ENCODE measurements around the gene HSPA9.

The HSPA9 gene

DNA sequence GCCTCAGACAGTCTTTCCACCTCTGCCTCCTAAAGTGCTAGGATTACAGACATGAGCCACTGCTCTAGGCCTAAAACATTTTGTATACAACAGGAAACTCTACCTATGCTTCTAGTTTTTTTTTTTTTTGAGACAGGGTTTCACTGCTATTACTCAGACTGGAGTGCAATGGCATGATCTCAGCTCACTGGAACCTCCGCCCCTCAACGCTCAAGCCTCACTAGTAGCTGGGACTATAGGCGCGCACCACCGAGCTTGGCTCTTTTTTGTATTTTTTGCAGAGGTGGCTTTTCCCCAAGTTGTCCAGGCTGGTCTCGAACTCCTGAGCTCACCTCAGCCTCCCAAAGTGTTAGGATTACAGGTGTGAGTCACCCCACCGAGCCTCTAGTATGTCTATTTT lies 5.4 kb downstream of the HSPA9 start:
- Histone ChIP-seq H3K79me2 (ENCODE audit: insufficient read depth, low read depth) (peaks cover 96% of the 10 kb centered on the region), H4K20me1 (ENCODE audit: insufficient read depth) (peaks cover 7% of the 10 kb centered on the region)

DNA sequence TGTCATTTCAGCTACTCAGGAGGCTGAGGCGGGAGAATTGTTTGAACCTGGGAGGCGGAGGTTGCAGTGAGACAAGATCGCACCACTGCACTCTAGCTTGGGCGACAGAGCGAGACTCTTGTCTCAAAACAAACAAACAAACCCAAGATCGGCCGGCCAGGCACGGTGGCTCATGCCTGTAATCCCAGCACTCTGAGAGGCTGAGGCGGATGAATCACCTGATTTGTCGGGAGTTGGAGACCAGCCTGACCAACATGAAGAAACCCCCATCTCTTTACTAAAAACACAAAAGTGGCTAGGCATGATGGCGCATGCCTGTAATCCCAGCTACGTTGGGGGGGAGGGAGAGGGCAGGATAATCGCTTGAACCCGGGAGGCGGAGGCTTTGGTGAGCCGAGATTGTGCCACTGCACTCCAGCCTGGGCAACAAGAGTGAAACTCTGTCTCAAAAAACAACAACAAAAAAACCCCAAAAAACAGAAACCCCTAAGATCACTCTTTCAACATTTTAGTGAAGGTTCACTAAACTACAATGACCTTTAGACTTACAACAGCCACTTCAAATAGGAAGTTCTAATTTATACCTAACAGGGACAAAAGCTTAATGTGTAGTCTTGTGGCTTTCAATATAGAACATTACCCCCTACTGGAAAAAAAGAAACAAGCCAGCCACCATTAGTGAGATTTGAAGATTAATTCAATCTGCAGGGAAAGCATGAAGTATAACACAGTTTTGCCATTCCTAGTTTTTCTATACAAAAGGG lies 7.0 kb downstream of the HSPA9 start:
- TF ChIP-seq, protein P1, sequence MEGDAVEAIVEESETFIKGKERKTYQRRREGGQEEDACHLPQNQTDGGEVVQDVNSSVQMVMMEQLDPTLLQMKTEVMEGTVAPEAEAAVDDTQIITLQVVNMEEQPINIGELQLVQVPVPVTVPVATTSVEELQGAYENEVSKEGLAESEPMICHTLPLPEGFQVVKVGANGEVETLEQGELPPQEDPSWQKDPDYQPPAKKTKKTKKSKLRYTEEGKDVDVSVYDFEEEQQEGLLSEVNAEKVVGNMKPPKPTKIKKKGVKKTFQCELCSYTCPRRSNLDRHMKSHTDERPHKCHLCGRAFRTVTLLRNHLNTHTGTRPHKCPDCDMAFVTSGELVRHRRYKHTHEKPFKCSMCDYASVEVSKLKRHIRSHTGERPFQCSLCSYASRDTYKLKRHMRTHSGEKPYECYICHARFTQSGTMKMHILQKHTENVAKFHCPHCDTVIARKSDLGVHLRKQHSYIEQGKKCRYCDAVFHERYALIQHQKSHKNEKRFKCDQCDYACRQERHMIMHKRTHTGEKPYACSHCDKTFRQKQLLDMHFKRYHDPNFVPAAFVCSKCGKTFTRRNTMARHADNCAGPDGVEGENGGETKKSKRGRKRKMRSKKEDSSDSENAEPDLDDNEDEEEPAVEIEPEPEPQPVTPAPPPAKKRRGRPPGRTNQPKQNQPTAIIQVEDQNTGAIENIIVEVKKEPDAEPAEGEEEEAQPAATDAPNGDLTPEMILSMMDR (conservative IDR thresholded peaks at IDR 0.05; ENCODE audit: low read depth, low read length), result peak; percentile 24; the same call in 1 of the 2 replicates
- Histone ChIP-seq H2AFZ (ENCODE audit: low read depth) (no peak overlapping the region), H4K20me1 (ENCODE audit: insufficient read depth) (peaks cover 7% of the 10 kb centered on the region), H3K27me3 (ENCODE audit: insufficient read depth, low read depth) (no peaks in the 10 kb centered on the region), H3K36me3 (ENCODE audit: insufficient read depth) (peaks cover 55% of the 10 kb centered on the region; the same call in 1 of the 2 replicates), H3K9ac (no peak overlapping the region), H3K4me1 (ENCODE audit: low read depth, poor library complexity, severe bottlenecking) (peaks cover 53% of the 10 kb centered on the region), H3K79me2 (ENCODE audit: insufficient read depth, low read depth) (peaks cover 95% of the 10 kb centered on the region), H3K4me3 (IDR thresholded peaks at IDR 0.05; ENCODE audit: insufficient read depth, low read depth, low read length) (no peak overlapping the region), H3K4me2 (no peak overlapping the region), H3K27ac (no peak overlapping the region)

More for the DNA sequence above, 5.4 kb downstream of the HSPA9 start:
- H2AFZ ChIP-seq (ENCODE audit: low read depth), result no peak overlapping the region
- TF ChIP-seq, protein P1 (conservative IDR thresholded peaks at IDR 0.05; ENCODE audit: low read depth, low read length), result no peak
- peaks cover 62% of the 10 kb centered on the region; the same call in 1 of the 2 replicates for H3K36me3 ChIP-seq (ENCODE audit: insufficient read depth)
- H3K9ac ChIP-seq, result no peak overlapping the region
- H3K27ac ChIP-seq, result no peak overlapping the region
- H3K4me2 ChIP-seq, result no peak overlapping the region
- H3K4me3 ChIP-seq (IDR thresholded peaks at IDR 0.05; ENCODE audit: insufficient read depth, low read depth, low read length), result no peak overlapping the region
- no peaks in the 10 kb centered on the region for H3K27me3 ChIP-seq (ENCODE audit: insufficient read depth, low read depth)
- peaks cover 56% of the 10 kb centered on the region for H3K4me1 ChIP-seq (ENCODE audit: low read depth, poor library complexity, severe bottlenecking)

DNA sequence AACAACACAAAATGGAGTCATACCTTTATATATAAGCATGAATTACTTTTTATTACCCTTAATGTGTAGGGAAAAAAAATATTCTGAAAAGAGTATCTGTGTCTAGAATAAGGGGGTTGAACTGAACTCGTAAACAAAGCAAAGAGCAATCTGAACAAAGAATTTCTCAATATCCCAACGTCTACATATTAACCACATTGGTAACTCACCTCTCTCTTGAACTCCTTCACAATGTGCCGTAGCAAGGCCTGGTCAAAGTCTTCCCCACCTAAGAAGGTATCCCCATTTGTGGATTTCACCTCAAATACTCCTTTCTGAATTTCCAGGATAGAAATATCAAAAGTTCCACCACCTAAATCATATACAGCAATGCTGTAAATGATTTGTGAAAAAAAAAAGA lies 8.4 kb downstream of the HSPA9 start:
- no peak overlapping the region for H3K4me2 ChIP-seq
- H3K4me1 ChIP-seq (ENCODE audit: low read depth, poor library complexity, severe bottlenecking), result peaks cover 41% of the 10 kb centered on the region
- no peak overlapping the region for H2AFZ ChIP-seq (ENCODE audit: low read depth)
- peaks cover 44% of the 10 kb centered on the region; the same call in 1 of the 2 replicates for H3K36me3 ChIP-seq (ENCODE audit: insufficient read depth)
- no peaks in the 10 kb centered on the region for H3K27me3 ChIP-seq (ENCODE audit: insufficient read depth, low read depth)
- TF ChIP-seq, protein P1 (conservative IDR thresholded peaks at IDR 0.05; ENCODE audit: low read depth, low read length), result no peak
- H4K20me1 ChIP-seq (ENCODE audit: insufficient read depth), result peaks cover 7% of the 10 kb centered on the region
- H3K9ac ChIP-seq, result no peak overlapping the region
- H3K27ac ChIP-seq, result no peak overlapping the region; the same call in 1 of the 2 replicates
- H3K79me2 ChIP-seq (ENCODE audit: insufficient read depth, low read depth), result peaks cover 91% of the 10 kb centered on the region
- no peak overlapping the region for H3K4me3 ChIP-seq (IDR thresholded peaks at IDR 0.05; ENCODE audit: insufficient read depth, low read depth, low read length)

DNA sequence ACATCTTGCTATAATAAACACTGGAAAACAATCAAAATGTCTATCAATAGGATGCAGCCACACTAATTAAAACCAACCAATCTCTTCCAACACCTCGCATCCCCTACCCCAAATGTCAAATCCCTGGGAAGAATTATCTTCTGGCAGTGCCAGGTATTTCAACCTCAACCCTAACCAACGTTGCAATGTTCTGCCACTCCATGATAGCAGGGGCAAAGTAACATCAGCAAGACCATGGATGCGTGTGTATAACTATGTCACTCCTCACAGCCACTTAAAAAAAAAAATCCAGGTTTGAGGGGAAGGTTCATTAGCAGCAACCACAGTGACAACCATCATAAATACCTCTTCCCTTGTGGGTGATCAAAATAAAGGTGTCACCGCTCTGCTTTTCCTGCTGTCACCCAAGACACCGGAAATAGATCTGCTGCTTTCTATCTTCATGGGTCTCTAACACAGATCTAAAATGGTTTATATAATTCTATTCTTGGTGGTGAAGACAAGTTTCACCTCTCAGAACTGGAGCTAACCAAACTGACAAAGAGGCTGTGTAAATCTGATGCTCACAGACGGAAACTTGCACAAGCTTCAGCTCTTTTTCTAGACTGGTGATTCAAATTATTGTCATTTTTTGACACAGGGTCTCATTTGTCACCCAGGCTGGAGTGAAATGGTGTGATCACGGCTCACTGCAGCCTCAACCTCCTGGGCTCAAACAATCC lies 9.9 kb downstream of the HSPA9 start:
- Histone ChIP-seq H3K4me3 (IDR thresholded peaks at IDR 0.05; ENCODE audit: insufficient read depth, low read depth, low read length) (no peak overlapping the region), H3K9ac (no peak overlapping the region), H3K36me3 (ENCODE audit: insufficient read depth) (peaks cover 47% of the 10 kb centered on the region; the same call in 1 of the 2 replicates), H3K27me3 (ENCODE audit: insufficient read depth, low read depth) (no peaks in the 10 kb centered on the region), H4K20me1 (ENCODE audit: insufficient read depth) (peaks cover 12% of the 10 kb centered on the region), H2AFZ (ENCODE audit: low read depth) (no peak overlapping the region), H3K79me2 (ENCODE audit: insufficient read depth, low read depth) (peaks cover 90% of the 10 kb centered on the region), H3K4me2 (no peak overlapping the region), H3K4me1 (ENCODE audit: low read depth, poor library complexity, severe bottlenecking) (peaks cover 38% of the 10 kb centered on the region), H3K27ac (no peak overlapping the region; the same call in 1 of the 2 replicates)
- TF ChIP-seq, protein P1 (conservative IDR thresholded peaks at IDR 0.05; ENCODE audit: low read depth, low read length), result no peak
